22Rv1 (cell line): ENCODE measurements around the gene TAOK2.

Source experiments
- CTCF ChIP-seq: fragments of 450-650 bp; IDR thresholded peaks from 2 replicates; pipeline ENCODE4 v1.5.1; 2017; ENCODE audit warnings: mild to moderate bottlenecking
- ZFX ChIP-seq: fragments of 450-650 bp; IDR thresholded peaks from 2 replicates; pipeline ENCODE4 v1.6.1; 2017; ENCODE audit warnings: antibody characterized with exemption, borderline replicate concordance

GRCh38 chr16:29972500-29972899 lies 1.2 kb upstream of the TAOK2 start:
- no peak for TF ChIP-seq CTCF
- no peak for TF ChIP-seq ZFX
